Astrocyte (in vitro differentiated cells and primary cell): Measurements from ENCODE around the gene RTTN.

Experiments
- CTCF ChIP-seq: IDR thresholded peaks from 2 replicates; pipeline ENCODE4 v1.5.1; 2011; ENCODE audit warnings: low read depth, mild to moderate bottlenecking, inconsistent platforms, low read length, moderate library complexity; ENCODE audit not compliant: insufficient read depth
- EZH2 ChIP-seq: IDR thresholded peaks from 2 replicates; pipeline ENCODE4 v1.6.1; 2012; ENCODE audit warnings: mild to moderate bottlenecking, low read length, inconsistent platforms; ENCODE audit not compliant: insufficient read depth

GRCh38 chr18:70116949-70117348 is 88.5 kb downstream of the RTTN start:
- TF ChIP-seq CTCF (no peak), EZH2 (no peak)
